Lower leg skin (tissue), 4 donors: ENCODE results near the gene CNTROB. TPM values are rescaled to one million over a fixed set of nuclear protein-coding genes. Genes with fewer than 3 reads are reported as not detected.
A peak's percentile ranks its signal among the peaks of the same experiment; 100 is the strongest.

ENCODE experiments used
- DNase-seq, 2 donors: peaks; one replicate each; pipeline ENCODE4 v3.0.0-alpha.2; 2019; ENCODE audit warnings: low spot score in 2 of 2
- H3K4me3 ChIP-seq: fragments of 200-600 bp; sonication (generic); 2 replicates; pipeline ENCODE4 v1.5.1; 2017; ENCODE audit warnings: mild to moderate bottlenecking, low read depth; ENCODE audit not compliant: poor library complexity, severe bottlenecking
- POLR2A ChIP-seq, 2 donors: fragments of 450-650 bp; IDR thresholded peaks; one replicate each; pipeline ENCODE4 v1.6.1; 2016 to 2017; ENCODE audit warnings: antibody characterized with exemption in 2 of 2, mild to moderate bottlenecking in 1 of 2, moderate library complexity in 1 of 2
- WGBS, 2 donors: methylation state at CpG; one replicate each; pipeline ENCODE4 v1.1.5; 2018; 5-methylcytosine and 5-hydroxymethylcytosine counted together
- intact Hi-C: fragments of 100-400 bp; cut with DNase I; formaldehyde crosslinking; loops from one replicate; pipeline ENCODE4 v1.15.0; 2023; ENCODE audit warnings: low total_unique reads
- total RNA-seq, 4 donors: library from RNA; depleted of rRNA; stranded (reverse); fragments of >200 nt; gene quantifications; one replicate each; pipeline ENCODE4 v1.1.0, GENCODE V29; 2016

The CNTROB gene
- total RNA-seq, 4 donors from 2014 or later: 23.4 to 43.1 (median 27.0) TPM

DNA sequence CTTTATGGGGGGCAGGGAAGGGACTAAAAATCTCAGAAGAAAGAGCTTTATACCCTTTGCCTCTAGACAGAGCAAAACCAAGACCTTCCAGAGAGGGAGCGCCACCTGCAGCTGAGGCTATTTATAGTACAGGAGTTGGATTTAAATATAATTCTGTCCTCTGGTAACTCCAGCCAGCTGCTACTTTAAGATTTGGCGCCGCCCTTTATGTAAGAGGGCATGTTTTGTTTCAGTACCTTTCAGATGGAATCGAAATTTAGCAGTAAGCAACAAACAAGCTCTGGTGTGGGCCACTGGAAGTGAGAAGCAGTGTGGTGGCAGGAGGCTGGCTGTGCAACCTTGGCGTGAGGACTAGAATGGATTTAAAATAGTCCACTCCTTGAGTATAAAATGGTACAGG, 65.2 kb downstream of the CNTROB start:
- WGBS, 2 donors: 21 to 37% methylated on average over 5 of the region's 5 CpGs
- TF ChIP-seq POLR2A (IDR thresholded peaks at IDR 0.05): no peak
- intact Hi-C loops: no loop called here
- DNase-seq: peak in 1 of 2 donors; percentile 53
- no peak overlapping the region for H3K4me3 ChIP-seq

Other genes starting within 250 kb of the CNTROB start
- gene TP53, start 244.7 kb upstream of the CNTROB start, total RNA-seq: 10 to 100 TPM; 42.8 to 57.3 (median 50.8) TPM
- gene WRAP53, start 243.7 kb upstream of the CNTROB start, total RNA-seq: 1 to 10 TPM; 1.1 to 5.4 (median 4.5) TPM
- 1 to 10 TPM; 5.4 to 8.5 (median 7.6) TPM for gene EFNB3, start 227.0 kb upstream of the CNTROB start, total RNA-seq
- gene DNAH2, start 214.5 kb upstream of the CNTROB start, total RNA-seq: under 1 TPM in 3 of 4 donors, not detected in 1; under 0.01 to 0.10 (median 0.05) TPM
- 10 to 100 TPM; 12.5 to 30.9 (median 18.0) TPM for gene KDM6B, start 98.0 kb upstream of the CNTROB start, total RNA-seq
- 1 to 10 TPM in 3 of 4 donors, under 1 TPM in 1; 0.91 to 5.9 (median 3.4) TPM for gene TMEM88, start 77.1 kb upstream of the CNTROB start, total RNA-seq
- gene NAA38, start 74.6 kb upstream of the CNTROB start, total RNA-seq: 100 to 1,000 TPM in 1 of 4 donors, 10 to 100 TPM in 3; 56.8 to 101 (median 91.3) TPM
- 10 to 100 TPM in 1 of 4 donors, 1 to 10 TPM in 3; 7.0 to 14.1 (median 9.1) TPM for gene CYB5D1, start 74.2 kb upstream of the CNTROB start, total RNA-seq
- 10 to 100 TPM; 36.8 to 71.1 (median 54.8) TPM for gene CHD3, start 43.4 kb upstream of the CNTROB start, total RNA-seq
- gene RNF227, start 15.9 kb upstream of the CNTROB start, total RNA-seq: 100 to 1,000 TPM; 111 to 202 (median 172) TPM
- under 1 TPM; 0.10 to 0.49 (median 0.24) TPM for gene KCNAB3, start 2.4 kb upstream of the CNTROB start, total RNA-seq
- gene TRAPPC1, start 260 bp upstream of the CNTROB start, total RNA-seq: 10 to 100 TPM; 39.8 to 62.5 (median 52.2) TPM
- under 1 TPM in 1 of 4 donors, not detected in 3; 0.13 TPM for gene GUCY2D, start 70.4 kb downstream of the CNTROB start, total RNA-seq
- gene ALOX15B, start 106.9 kb downstream of the CNTROB start, total RNA-seq: 100 to 1,000 TPM in 1 of 4 donors, 10 to 100 TPM in 3; 13.9 to 116 (median 59.9) TPM
- 100 to 1,000 TPM; 131 to 246 (median 157) TPM for gene ALOX12B, start 155.5 kb downstream of the CNTROB start, total RNA-seq
- gene ALOXE3, start 186.3 kb downstream of the CNTROB start, total RNA-seq: 100 to 1,000 TPM in 1 of 4 donors, 10 to 100 TPM in 3; 73.8 to 143 (median 88.2) TPM
- gene HES7, start 191.9 kb downstream of the CNTROB start, total RNA-seq: not detected
- 100 to 1,000 TPM; 197 to 545 (median 266) TPM for gene PER1, start 220.2 kb downstream of the CNTROB start, total RNA-seq
- 10 to 100 TPM; 43.5 to 58.9 (median 49.3) TPM for gene VAMP2, start 230.7 kb downstream of the CNTROB start, total RNA-seq
- 10 to 100 TPM; 15.9 to 21.0 (median 17.6) TPM for gene TMEM107, start 244.2 kb downstream of the CNTROB start, total RNA-seq